ENCODE measurements around the gene TBC1D5.

The TBC1D5 gene

DNA sequence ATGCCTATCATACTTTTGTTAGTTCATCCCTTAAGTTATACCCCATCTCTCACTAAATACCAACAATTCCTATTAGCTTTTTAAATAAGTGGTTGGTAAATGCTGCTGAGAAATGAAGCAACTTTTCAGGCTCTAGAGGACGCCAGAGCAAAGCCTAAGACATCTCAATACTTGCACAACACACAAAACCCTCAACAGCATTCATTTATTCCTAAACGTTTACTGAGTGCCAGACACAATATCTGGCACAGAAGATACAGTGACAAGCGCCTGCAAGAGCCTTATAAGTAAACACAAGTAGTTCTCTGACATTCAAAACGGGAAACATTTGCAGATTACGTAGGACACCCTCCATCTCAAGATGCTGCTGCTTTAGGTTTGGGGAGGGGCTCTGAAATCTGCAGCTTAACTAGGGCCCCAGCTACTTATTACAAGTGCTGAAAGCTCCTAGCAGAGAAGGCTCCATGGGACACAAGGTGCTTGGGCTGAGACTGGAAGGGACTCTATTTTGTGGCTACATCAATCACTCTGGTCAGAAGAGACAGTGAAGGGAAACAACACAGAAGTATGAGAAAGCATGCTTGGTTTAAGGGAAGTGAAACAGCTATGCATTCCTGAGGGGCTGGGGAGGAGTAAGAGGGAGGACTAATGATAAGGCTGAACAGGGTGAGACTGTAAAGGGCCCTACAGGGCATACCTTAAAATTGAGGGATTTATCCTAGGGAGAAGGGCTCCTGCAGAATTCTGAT is 546.4 kb downstream of the TBC1D5 start:
- no peak for DNase-seq

DNA sequence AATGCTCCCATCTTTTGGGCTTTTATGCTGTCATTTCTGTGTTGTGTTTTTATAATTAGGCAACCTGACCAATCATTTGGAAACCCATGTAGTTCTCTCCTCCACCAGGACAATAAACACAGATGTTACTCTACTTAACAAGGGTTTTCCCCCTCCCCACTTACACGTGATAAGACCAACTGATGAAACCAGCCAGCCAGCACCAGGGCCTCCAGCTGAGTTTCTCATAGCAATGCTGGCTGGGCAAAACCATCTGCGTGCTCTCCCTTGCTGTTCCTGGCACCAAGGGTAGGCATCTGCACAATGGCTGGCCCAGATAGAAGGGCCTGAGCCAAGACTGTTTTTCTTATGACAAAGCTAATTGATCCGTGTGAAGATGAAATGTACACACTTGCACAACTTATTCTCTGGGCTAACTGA is 547.2 kb downstream of the TBC1D5 start:
- DNase-seq, result no peak

DNA sequence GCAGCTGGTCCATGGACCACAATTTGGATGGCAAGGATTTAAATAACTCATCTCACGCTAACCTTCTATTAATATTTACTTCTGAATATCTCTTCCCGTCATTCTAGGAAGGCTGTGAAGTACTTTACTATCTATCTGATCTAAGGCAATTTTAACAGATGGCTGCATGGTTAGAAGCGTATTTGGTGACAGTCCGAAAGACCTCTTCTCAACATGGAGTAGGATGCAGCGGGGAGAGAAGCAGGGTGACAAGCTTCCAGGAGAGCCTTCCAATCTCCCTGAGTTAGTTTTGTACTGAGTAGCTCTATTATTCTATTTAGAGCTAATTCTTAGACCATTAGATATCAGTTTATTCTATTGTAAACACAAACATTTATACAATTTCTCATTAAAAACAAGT is 548.3 kb downstream of the TBC1D5 start:
- DNase-seq, result no peak

DNA sequence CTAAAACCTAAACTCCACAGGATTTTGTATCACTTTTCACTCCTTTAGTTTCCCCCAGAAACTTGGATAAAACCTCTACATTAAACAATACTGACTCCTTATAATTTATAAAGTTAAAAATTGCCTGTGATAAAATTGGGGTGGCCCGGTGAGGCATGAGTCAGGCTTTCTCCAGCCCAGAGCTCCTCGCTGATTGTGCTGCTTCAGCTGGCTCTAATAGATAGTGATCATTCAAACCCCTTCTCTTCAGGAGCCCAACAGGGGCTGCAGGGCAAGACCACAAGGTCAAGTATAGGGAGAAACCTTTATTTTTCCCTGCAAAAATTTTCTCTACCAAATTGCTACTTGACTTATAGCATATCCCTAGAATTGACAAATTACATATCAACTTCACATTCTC is 549.4 kb downstream of the TBC1D5 start:
- DNase-seq, result no peak

DNA sequence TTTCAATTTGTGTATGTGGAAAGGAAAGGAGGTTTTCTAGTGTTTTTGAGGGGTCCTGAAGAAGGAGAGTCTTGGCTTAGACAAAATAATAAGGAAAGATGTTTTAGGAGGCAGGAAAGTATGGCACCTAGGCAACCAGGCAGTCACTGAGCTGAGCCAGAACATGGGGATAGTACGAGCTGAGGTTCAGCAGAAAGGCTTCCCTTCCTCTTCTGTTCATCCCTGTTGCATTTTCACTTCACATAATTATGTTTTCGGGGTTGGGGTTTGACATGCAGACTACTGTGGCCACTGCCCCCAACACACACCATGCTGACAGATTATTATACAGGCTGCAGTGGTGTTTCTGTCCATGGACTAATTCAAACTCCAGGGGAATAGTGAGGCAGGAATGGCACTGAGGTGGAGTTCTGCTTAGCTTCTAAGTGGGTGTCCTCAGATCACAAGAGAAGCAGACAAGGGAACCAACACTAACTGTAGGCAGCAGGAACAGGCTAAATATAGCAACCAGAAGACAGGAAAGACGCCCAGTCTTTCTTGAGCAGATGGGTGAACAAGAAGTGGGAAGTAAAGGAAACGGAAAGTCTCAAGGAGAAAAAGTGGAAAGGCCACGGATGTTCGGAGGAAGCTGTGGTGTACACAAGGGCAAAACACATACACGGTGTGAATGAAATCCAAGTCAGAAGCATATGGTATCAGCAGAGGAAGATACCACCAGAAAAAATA is 551.9 kb downstream of the TBC1D5 start:
- DNase-seq, result no peak

DNA sequence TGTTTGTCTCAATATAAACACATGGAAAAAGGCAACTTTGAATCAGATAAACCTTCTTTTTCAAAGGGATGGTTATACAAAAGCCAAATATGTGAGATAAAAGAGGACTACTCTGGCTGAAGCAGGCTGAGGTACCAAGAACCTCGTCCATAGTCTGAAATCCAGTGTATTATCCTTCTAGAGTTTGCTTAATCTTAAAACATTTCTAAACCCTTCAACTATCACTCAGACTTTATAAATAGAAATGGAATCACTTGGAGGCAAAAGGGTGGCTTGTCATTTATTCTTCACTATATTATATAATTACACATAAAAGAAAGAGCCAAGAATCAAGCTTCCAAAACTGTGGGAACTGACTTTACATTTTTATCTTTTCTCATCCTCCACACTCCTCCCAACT is 554.1 kb downstream of the TBC1D5 start:
- no peak for DNase-seq

DNA sequence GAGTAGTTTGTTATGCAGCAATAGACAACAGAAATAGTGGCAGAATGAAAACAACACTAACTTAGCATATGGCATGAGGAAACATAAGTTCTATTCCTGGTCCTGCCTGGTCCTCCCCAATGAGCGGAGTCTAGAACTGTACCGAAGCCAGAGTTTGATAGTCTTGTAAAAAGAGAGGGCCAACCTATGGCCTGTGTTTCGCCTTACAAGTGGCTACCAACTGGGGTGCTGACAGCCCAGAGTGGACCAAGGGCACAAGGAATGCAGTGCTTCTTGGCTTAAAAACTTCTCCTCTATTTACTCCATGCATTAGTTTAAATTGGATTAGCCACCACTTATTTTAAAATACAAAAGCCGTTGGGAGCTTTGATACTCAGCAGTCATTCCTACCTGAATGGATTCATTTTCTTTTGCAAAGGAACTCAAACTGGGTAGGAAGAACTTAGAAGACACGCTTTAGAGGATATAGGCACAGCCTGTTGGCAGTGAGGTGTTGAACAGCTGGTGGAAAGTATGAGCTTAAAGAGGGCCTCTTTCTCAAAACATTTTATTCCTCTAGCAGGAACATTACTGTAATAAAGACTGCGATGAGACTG is 554.7 kb downstream of the TBC1D5 start:
- DNase-seq, result no peak

DNA sequence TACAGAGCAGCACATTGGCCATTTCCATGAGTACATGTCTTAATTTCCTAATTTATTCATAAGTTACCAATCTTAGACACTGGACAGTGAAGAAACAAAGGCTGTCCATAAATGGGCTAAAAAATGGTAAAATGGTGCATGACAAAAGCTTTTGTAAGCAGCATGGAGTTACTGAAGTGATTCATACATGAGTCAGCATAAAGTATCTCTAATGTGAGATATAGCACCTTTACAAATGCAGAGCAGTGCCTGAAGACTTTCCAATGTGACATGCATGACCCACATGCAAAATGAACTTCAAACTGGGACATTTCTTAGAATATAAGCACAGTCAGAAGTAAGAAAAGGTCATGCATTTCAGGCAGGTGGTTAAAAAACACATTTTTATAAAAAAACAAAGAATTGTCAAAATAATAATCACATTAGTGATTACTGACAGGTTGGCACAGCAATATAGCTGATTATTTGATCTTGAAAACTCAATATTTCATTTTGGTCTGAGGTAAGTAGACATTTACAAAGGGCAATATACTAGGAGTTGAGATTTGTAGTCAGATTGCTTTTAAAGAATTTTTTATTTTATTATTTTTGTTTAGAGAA is 558.4 kb downstream of the TBC1D5 start:
- no peak for DNase-seq

DNA sequence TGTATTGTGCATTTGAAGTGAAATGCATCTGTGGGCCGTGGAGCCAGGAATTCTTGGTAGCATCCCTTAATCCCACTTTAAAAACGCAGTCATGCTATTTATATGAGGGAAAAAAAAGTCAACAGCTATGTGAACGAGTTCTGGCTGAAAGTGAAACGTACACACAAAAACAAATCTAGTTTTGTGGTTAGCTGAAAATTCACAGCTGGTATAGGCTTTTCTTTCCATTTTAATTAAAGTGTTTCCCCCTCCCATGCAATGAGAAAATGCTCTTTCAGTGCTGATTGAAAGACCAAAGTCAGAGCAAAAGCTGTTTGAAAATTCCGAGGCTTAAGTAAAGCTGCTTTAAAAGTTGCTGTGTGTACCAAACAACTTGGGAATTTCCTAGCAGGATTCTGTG is 560.3 kb downstream of the TBC1D5 start:
- DNase-seq, result no peak

DNA sequence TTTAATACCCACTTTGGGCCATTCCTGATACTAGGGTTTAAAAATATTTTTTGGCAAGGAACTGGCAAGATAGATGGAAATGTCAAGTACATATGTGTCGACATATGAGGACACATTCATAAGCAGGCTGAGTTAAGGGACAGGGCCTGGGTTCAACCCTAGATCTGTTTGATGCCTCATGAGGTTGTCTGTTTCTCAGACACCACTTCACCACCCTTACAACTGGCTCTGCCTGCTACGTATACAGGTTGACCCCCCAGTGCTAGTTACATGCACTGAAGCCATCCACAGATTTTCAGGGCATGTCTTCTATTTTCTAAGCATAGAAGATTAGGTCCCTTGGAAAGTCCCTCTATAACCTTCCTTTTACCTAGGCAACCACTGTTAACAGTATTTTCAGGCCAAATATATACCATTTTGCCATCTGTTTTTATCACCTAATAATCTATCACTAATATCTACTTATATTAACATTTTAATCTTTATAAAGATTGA is 561.0 kb downstream of the TBC1D5 start:
- DNase-seq, result no peak

DNA sequence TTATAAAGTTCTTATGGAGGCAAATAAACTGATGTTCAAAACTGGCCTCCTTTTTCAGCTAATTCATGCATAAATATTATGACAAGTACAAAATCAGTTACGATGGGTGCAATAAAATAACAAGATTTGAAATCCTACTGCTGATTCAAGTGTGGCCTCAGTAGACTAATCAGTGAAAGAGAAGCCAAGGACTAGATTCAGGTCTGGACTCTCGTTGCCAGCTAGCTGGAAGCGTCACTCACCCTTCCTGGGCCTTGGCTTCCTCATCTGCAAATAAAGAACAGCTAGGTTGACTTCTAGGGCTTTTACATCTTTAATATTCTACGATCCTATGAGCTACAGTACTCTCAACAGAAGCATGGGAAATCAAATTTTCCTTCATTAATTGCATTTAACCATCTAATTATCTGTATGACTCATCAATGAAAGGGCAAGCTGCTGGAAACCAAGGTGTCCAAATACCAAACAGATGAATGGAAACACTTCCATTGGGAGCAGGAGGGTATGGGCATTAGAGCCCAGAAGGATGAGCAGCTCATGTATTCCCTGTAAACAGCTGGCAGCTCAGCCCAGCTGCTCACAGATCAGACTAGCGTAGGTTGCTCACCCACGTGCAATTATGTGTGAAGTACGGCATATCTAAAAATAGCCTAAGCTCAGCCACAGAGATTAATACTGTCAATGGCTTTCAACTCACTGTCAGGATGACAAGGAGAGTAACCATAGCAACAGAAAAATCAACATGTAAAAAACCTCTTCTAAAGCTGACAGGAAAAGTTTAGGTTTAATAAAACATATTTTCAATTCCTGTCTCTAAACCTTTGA is 562.8 kb downstream of the TBC1D5 start:
- no peak for DNase-seq

DNA sequence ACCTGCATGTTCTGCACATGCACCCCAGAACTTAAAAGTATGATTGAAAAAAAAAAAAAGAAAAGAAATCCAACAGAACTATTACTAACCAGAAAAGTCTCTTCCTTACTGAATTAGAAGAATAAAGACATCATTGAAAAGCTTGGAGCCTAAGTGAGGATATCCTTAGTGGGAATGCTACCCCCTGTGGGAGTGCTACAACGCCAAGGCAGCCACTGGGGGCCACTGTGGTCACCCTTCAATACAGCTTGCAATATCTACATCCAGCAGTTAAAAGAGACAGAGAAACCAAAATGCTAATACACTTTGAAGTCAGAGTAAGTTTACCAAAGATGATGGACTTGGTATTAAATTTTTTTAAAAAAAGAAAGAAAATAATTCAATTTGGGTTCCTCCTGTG is 565.7 kb downstream of the TBC1D5 start:
- no peak for DNase-seq

DNA sequence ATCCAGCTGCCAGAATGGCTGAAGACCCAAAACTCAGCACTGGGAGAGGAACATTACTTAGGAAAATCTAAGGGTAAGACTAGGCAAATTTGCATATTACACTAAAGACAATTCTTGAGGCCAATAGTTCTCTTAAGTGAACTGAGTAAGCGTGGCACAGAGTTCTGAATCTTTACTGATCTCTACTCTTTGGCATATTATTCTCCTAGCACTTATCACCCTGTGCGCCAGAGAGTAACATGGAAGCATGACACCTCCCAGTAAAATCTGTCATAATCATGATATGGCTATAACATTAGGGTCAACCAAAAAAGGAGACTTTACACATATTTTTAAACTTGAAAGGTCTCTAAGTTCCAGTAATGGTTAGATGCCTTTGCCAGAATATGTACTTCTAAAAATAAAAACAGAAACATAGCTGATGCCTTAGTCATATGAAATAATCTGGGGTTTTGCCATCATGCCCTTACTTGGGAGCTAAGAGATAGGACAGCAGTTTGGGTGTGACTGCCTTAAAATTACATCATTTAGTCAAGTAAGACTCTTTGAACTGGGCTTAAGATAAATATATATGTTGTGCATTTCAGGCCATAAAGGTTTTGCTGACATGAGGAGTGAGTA is 567.1 kb downstream of the TBC1D5 start:
- DNase-seq, result no peak

DNA sequence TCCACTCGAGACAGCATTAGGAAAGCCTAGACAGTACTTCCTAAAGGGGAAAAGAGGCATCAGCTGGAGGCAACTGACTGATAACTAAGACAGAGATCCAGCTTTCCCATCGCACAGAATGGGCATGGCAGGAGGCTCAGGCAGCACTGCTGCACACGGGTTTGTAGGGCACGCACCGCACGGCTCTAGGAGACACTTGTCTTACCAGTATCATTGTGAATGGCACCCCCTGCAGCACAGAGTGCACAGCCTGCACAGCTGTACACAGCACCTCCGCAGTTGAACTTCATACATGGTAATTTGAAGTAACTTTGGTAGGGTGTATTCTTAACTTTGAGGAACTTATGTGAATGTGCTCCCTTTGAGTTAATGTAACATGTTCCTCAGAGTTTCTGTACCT is 576.1 kb downstream of the TBC1D5 start:
- no peak for DNase-seq

DNA sequence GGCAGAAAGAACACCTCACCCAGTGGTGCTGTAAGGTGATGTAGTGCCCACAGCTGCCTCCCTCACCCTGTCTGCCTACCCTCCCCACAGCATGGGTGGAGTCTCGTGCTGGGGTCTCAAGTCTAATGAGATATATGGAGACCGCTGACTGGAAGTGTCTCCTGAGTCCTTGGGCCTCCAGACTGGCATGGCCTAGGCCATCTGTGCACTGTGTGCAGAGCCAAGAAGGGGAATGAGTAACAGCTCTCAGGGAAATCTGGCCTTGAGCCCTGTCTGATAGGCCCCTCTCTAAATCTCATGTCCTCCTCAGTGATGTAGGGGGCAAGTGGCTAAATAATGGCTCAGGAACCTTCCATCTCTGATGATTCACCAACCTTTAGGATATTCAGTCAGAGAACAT is 580.3 kb downstream of the TBC1D5 start:
- DNase-seq, result no peak

DNA sequence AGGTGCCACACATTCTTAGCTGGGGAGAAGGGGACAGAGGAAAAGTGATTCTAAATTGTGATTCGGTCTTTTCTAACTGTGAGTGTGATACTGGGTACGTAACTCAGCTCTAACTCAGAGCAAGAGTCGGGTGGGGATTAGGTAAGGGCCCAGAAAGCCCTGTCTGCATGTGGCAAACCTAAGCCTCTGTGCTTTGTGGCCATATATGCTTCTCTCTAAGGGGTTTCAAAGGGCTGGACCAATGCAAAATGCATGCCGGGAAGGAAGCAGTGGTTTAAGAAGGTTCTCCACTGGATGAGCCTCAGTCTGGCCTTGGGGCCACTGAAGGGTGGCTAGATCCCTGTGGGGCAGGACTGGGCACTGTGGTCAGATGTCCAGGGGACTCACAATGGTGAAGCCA is 581.8 kb downstream of the TBC1D5 start:
- DNase-seq, result no peak

DNA sequence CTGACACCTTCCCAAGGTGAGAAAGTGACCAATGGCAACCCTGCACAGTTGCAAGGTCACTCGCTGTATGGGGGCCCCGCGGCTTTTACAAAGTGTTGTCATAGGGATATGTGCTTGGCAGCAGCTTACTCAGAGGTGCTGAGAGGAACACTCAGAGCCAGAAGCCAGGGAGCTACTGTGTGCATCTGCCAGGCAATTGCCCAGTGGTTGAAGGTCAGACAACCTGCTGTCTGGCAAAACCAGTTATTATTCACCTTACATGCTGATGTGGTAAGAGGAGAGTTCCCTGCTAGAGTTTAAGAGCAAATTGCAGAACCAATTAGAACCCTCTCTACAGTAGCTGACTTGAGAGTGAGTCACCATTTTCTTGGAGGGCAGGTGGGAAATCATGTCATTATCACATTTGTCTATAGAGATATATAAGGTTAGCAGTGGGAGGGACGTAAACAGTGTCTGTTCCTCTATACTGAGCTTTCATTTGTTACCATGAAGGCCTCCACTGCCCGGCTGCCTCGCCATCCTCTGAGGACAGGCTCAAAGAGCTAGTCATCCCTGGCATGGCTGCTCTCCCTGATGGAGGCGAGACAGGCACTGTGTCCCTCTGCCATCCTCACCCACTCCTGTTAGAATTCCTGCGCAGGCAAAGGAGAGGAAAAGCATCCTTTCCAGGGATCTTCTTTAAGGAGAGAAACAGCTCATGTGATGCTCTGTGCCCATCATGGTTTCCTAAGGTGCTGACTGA is 583.3 kb downstream of the TBC1D5 start:
- no peak for DNase-seq

DNA sequence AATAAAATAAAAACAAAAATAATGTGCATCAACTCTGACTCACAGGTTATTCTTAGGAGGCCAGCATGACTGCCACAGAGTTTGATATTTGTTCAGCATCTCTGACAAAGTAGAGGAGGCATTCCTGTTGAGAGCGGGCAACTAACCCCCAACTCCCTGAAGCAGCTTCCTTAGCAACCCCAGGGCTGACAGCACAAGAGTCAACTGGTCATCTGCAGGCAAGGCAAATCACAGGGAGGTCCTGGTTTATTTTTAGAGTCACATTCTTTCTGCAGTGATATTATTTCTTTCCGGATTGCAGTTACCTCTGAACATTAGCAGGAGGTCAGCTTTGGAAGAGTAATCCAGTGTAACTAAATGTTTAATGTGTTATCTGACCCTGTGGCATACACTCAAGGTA is 584.7 kb downstream of the TBC1D5 start:
- DNase-seq, result no peak

DNA sequence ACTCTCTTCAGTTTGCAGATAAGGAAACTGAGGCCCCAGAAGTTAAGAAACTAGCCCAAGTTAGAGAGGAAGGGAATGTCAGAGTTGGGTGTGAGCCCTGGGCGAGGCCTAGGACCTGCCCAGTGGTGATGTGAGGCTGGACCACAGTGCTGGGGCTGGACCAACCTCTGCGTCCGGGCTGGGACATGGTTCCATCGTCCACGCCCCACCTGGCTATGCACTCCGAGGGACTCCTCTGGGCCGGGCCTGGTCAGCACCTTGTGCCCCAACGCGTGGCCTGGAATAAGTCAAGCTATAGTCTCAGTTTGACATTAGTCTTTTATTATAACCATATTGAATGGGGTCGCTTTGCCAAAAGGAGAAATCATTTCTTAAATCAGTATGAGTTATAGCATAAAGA is 585.6 kb downstream of the TBC1D5 start:
- DNase-seq, result no peak

DNA sequence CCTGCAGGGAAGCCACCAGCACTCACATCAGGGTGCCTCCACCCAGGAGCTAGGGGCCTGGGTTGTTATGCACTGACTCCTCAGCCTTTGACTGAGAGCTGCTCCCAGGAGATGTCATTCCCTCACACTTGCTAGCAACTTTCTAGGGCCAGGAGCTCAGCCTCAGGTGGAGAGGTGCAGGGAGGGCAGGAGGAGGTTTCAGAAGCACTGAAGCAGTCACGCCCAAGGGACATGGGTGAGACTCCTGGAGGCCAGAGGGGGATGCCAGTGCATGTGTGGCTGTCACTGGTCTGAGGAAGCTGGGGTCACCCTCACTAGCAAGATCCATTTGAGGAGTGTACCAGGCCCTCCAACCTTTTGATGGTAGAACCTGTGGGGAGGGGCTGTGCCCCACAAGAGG is 586.5 kb downstream of the TBC1D5 start:
- DNase-seq, result no peak

DNA sequence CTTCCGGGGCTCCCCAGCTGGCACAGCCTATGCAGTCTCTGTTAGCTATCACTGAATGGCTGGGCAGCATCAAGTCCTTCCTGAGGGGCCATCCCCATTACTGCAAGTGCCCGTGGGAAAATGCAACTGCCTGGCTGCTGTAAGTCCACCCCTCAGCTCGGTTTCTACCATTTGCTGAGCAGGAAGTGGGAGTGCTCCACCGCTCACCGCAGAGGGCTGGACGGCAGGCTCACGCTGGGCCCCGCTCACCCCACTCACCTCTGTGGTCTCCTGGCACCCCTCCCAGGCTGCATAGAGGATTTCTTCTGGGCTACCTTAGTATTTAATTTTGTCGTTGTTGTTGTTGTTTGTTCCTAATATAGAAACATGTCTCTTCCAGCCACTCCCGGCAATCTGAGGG is 587.5 kb downstream of the TBC1D5 start:
- no peak for DNase-seq

DNA sequence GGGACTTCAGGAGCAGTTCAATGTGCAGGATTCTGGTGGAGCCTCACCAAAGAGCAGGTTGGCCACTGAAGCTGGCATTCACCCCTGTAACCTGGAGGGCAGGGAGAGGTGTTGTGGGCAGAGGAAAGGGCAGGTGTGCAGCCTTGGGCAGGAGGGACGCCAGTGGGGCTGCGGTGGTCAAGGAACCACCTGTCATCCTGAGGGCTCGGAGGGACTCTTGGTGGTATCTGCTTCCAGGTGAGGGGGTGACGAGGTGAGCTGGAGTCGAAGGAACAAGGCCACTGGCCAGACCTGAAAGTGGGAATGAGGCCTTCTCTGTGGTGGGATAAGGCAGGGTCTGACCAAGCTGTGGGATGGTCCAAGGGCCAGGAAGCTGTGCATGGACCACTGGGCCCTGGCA is 588.2 kb downstream of the TBC1D5 start:
- DNase-seq, result no peak

Data from islet precursor cell (in vitro differentiated cells).